ENCODE measurements around the gene COPS9. TPM values are rescaled to one million over a fixed set of nuclear protein-coding genes. Genes with fewer than 3 reads are reported as not detected.

The COPS9 gene
- total RNA-seq, 2 experiments from 2014 or later = 46.7 to 48.5 TPM

DNA sequence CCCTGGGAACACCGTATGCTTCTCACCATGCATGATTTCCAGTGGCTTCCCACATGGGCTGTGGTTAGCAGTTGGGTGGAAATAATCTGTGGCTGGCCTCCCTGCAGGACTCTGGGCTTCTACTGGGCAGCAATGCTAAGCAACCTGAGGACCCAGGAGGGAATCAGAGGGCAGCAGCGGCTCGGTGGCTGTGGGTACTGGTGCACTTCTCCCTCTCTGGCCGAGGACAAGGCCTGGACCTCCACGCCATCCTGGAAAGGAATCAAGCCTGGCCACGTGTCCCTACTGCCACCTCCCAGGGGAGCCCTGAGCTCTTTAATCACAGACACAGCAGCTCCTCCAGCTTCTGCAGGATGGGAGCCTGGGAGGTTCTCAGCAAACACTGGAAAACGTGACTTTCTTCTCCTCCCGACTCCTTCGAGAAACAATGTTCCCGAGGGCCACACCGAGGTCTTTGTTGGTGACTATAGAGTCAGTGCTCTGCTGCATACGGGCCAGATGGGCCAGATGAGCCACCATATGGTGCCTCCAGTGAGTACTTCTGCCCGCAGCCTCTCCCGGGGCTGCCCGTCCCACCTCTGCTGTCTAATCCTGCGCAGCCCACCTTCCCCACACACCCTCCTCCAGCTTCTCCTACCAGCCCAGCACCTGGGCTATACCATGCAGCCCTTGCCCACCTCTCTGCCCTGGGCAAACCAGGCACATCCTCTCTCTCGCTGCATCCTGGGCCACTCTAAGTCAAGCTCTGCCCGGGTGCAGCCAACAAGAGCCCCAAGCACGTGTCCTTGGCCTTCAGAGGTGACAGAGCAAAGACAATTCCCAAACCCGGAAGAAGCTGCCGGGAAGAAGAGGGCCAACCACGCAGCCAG lies 47.1 kb upstream of the COPS9 start:
- H3K4me1 ChIP-seq (ENCODE audit: insufficient read depth, low read length) = no peaks in the 10 kb centered on the region
- CTCF ChIA-PET = no interaction called here
- Mint-ChIP-seq H3K4me3 (no peak overlapping the region), H3K4me1 (ENCODE audit: low read depth) (no peaks in the 10 kb centered on the region), H3K9me3 (peaks cover 5% of the 10 kb centered on the region), H3K27me3 (peaks cover 39% of the 10 kb centered on the region), H3K36me3 (ENCODE audit: low read depth) (no peaks in the 10 kb centered on the region), H3K27ac (no peak overlapping the region)
- no peak overlapping the region for H3K27ac ChIP-seq (ENCODE audit: low read depth in 1 of 2, low read length in 2 of 2)
- no peak overlapping the region for H3K4me3 ChIP-seq (ENCODE audit: low read length)
- no peak for DNase-seq
- TF ChIP-seq, protein P1, sequence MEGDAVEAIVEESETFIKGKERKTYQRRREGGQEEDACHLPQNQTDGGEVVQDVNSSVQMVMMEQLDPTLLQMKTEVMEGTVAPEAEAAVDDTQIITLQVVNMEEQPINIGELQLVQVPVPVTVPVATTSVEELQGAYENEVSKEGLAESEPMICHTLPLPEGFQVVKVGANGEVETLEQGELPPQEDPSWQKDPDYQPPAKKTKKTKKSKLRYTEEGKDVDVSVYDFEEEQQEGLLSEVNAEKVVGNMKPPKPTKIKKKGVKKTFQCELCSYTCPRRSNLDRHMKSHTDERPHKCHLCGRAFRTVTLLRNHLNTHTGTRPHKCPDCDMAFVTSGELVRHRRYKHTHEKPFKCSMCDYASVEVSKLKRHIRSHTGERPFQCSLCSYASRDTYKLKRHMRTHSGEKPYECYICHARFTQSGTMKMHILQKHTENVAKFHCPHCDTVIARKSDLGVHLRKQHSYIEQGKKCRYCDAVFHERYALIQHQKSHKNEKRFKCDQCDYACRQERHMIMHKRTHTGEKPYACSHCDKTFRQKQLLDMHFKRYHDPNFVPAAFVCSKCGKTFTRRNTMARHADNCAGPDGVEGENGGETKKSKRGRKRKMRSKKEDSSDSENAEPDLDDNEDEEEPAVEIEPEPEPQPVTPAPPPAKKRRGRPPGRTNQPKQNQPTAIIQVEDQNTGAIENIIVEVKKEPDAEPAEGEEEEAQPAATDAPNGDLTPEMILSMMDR (IDR thresholded peaks at IDR 0.05) = no peak
- intact Hi-C loops (cut with DNase I, micrococcal nuclease) = no loop called here
- H3K36me3 ChIP-seq (ENCODE audit: insufficient read depth, low read length) = no peaks in the 10 kb centered on the region
- POLR2A ChIA-PET = no interaction called here
- H3K9me3 ChIP-seq (ENCODE audit: control insufficient read depth in 1 of 2, insufficient read depth in 1 of 2, low read length in 2 of 2) = peaks cover 0 to 12% of the 10 kb centered on the region in 2 experiments
- ATAC-seq (ENCODE audit: poor library complexity) = no peak
- H3K27me3 ChIP-seq (ENCODE audit: control insufficient read depth in 1 of 2, insufficient read depth in 2 of 2, low read length in 2 of 2) = peaks cover 0 to 4% of the 10 kb centered on the region in 2 experiments

- H3K27me3 Mint-ChIP-seq = peaks cover 45% of the 10 kb centered on the region
- Histone ChIP-seq H3K4me3 (ENCODE audit: low read length) (no peak overlapping the region), H3K4me1 (ENCODE audit: insufficient read depth, low read length) (no peaks in the 10 kb centered on the region), H3K9me3 (ENCODE audit: control insufficient read depth in 1 of 2, insufficient read depth in 1 of 2, low read length in 2 of 2) (peaks cover 0 to 9% of the 10 kb centered on the region in 2 experiments), H3K36me3 (ENCODE audit: insufficient read depth, low read length) (no peaks in the 10 kb centered on the region), H3K27me3 (ENCODE audit: control insufficient read depth in 1 of 2, insufficient read depth in 2 of 2, low read length in 2 of 2) (peaks cover 0 to 4% of the 10 kb centered on the region in 2 experiments), H3K27ac (ENCODE audit: low read depth in 1 of 2, low read length in 2 of 2) (no peak overlapping the region)
- no peaks in the 10 kb centered on the region for H3K4me1 Mint-ChIP-seq (ENCODE audit: low read depth)
- no peak overlapping the region for H3K27ac Mint-ChIP-seq
- H3K9me3 Mint-ChIP-seq = peaks cover 5% of the 10 kb centered on the region
- TF ChIP-seq, protein P1 (IDR thresholded peaks at IDR 0.05) = no peak
- intact Hi-C loops (cut with DNase I, micrococcal nuclease) = no loop called here
- CTCF ChIA-PET = no interaction called here
- POLR2A ChIA-PET = no interaction called here
- ATAC-seq (ENCODE audit: poor library complexity) (no peak), DNase-seq (no peak)
- no peak overlapping the region for H3K4me3 Mint-ChIP-seq
- H3K36me3 Mint-ChIP-seq (ENCODE audit: low read depth) = no peaks in the 10 kb centered on the region
Observed at GRCh38 chr2:240182476-240182875, 46.4 kb upstream of the COPS9 start.

DNA sequence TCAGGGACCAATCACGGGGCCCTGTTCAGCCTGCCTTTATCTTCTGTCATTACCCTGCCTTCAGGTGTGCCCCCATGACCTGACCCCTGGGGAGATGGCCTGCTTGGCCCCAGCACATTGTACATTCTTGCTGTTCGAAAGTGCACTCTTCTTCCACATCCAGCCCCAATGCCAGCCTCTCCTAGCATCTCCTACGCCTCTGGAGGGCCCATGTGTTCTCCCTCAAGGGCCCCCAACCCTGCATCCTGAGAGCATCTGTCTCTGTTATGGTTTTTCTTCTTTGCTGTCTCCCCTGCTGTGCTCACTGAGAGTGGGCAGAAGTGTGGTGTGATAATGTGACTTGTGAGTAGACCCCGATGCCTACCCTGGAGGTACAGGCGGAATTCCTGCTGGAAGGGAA lies 45.9 kb upstream of the COPS9 start:
- Histone ChIP-seq H3K27me3 (ENCODE audit: control insufficient read depth in 1 of 2, insufficient read depth in 2 of 2, low read length in 2 of 2) (peaks cover 0 to 4% of the 10 kb centered on the region in 2 experiments), H3K36me3 (ENCODE audit: insufficient read depth, low read length) (no peaks in the 10 kb centered on the region), H3K4me3 (ENCODE audit: low read length) (no peak overlapping the region), H3K27ac (ENCODE audit: low read depth in 1 of 2, low read length in 2 of 2) (no peak overlapping the region), H3K4me1 (ENCODE audit: insufficient read depth, low read length) (no peaks in the 10 kb centered on the region), H3K9me3 (ENCODE audit: control insufficient read depth in 1 of 2, insufficient read depth in 1 of 2, low read length in 2 of 2) (peaks cover 0 to 7% of the 10 kb centered on the region in 2 experiments)
- no peaks in the 10 kb centered on the region for H3K4me1 Mint-ChIP-seq (ENCODE audit: low read depth)
- peaks cover 45% of the 10 kb centered on the region for H3K27me3 Mint-ChIP-seq
- DNase-seq = no peak
- POLR2A ChIA-PET = no interaction called here
- H3K9me3 Mint-ChIP-seq = peaks cover 2% of the 10 kb centered on the region
- no peaks in the 10 kb centered on the region for H3K36me3 Mint-ChIP-seq (ENCODE audit: low read depth)
- ATAC-seq (ENCODE audit: poor library complexity) = no peak
- H3K4me3 Mint-ChIP-seq = no peak overlapping the region
- intact Hi-C loops (cut with DNase I, micrococcal nuclease) = no loop called here
- CTCF ChIA-PET = no interaction called here
- TF ChIP-seq, protein P1 (IDR thresholded peaks at IDR 0.05) = no peak
- no peak overlapping the region for H3K27ac Mint-ChIP-seq

All from CD4-positive, alpha-beta T cell (primary cell).